GM23338 (cell line): ENCODE data around the gene TNS4. TPM values are rescaled to one million over a fixed set of nuclear protein-coding genes. Genes with fewer than 3 reads are reported as not detected.

Experiments used
- ATAC-seq: fragments of 200-7000 bp; cut with Tn5 transposase; 3 replicates; pipeline ENCODE4 v1.9.1; 2020
- DNase-seq: peaks from one replicate; pipeline ENCODE4 v3.0.0-alpha.2; 2015; ENCODE audit warnings: low spot score
- H2AFZ ChIP-seq: fragments of 200-600 bp; sonication (generic); 2 replicates; pipeline ENCODE4 v1.8.0; 2016; ENCODE audit warnings: antibody characterized with exemption, mild to moderate bottlenecking, moderate library complexity
- H3F3A ChIP-seq: fragments of 200-600 bp; sonication (generic); replicated peaks from 2 replicates; pipeline ENCODE4 v1.8.0; 2017; ENCODE audit warnings: antibody characterized with exemption, mixed run types, low read depth
- H3K27ac ChIP-seq: fragments of 200-600 bp; sonication (generic); 2 replicates; pipeline ENCODE4 v1.6.1; 2016; ENCODE audit warnings: low read depth
- H3K27me3 ChIP-seq: fragments of 200-600 bp; sonication (generic); 2 replicates; pipeline ENCODE4 v1.8.0; 2016; ENCODE audit warnings: mild to moderate bottlenecking, mixed run types, moderate library complexity; ENCODE audit not compliant: insufficient read depth
- H3K36me3 ChIP-seq: fragments of 200-600 bp; sonication (generic); 2 replicates; pipeline ENCODE4 v1.8.0; 2016; ENCODE audit warnings: mild to moderate bottlenecking; ENCODE audit not compliant: insufficient read depth
- H3K4me1 ChIP-seq: fragments of 200-600 bp; sonication (generic); 2 replicates; pipeline ENCODE4 v1.8.0; 2016; ENCODE audit warnings: mild to moderate bottlenecking, moderate library complexity; ENCODE audit not compliant: insufficient read depth
- H3K4me2 ChIP-seq: fragments of 200-600 bp; sonication (generic); 2 replicates; pipeline ENCODE4 v1.7.1; 2017; ENCODE audit warnings: mixed run types
- H3K4me3 ChIP-seq: fragments of 200-600 bp; sonication (generic); 2 replicates; pipeline ENCODE4 v1.6.1; 2016; ENCODE audit warnings: mixed run types
- H3K79me2 ChIP-seq: fragments of 200-600 bp; sonication (generic); replicated peaks from 2 replicates; pipeline ENCODE4 v1.8.0; 2017; ENCODE audit warnings: mild to moderate bottlenecking; ENCODE audit not compliant: insufficient read depth
- H3K9me2 ChIP-seq: fragments of 200-600 bp; sonication (generic); 2 replicates; pipeline ENCODE4 v1.8.0; 2017; ENCODE audit not compliant: insufficient read depth
- H4K20me1 ChIP-seq: fragments of 200-600 bp; sonication (generic); replicated peaks from 2 replicates; pipeline ENCODE4 v1.8.0; 2017; ENCODE audit warnings: mild to moderate bottlenecking; ENCODE audit not compliant: insufficient read depth
- H3K27ac Mint-ChIP-seq: 2 replicates; pipeline ENCODE4 v1.8.0; 2020; ENCODE audit warnings: inconsistent platforms, mild to moderate bottlenecking, moderate library complexity, mixed read lengths
- H3K27me3 Mint-ChIP-seq: 3 replicates; pipeline ENCODE4 v1.8.0; 2022; ENCODE audit warnings: low read depth, mild to moderate bottlenecking, moderate library complexity, mixed read lengths, inconsistent platforms; ENCODE audit not compliant: insufficient read depth, poor library complexity
- H3K36me3 Mint-ChIP-seq: 3 replicates; pipeline ENCODE4 v1.8.0; 2021; ENCODE audit warnings: low read depth, mild to moderate bottlenecking, inconsistent platforms, moderate library complexity, mixed read lengths
- H3K4me1 Mint-ChIP-seq: 3 replicates; pipeline ENCODE4 v1.8.0; 2020; ENCODE audit warnings: mild to moderate bottlenecking, inconsistent platforms, mixed read lengths
- H3K4me3 Mint-ChIP-seq: 3 replicates; pipeline ENCODE4 v1.8.0; 2021; ENCODE audit warnings: moderate library complexity, mild to moderate bottlenecking, inconsistent platforms, mixed read lengths
- H3K9me3 Mint-ChIP-seq: 3 replicates; pipeline ENCODE4 v1.8.0; 2020; ENCODE audit warnings: moderate library complexity, mild to moderate bottlenecking, inconsistent platforms, mixed read lengths
- ETS1 ChIP-seq: IDR thresholded peaks from 2 replicates; pipeline ENCODE4 v1.6.1; 2016; ENCODE audit warnings: antibody characterized with exemption
- EZH2 ChIP-seq: fragments of 200-600 bp; sonication (generic); IDR thresholded peaks from one replicate; pipeline ENCODE4 v1.8.0; 2017; ENCODE audit warnings: antibody characterized with exemption, mild to moderate bottlenecking, low read depth; ENCODE audit not compliant: unreplicated experiment
- POLR2AphosphoS5 ChIP-seq: IDR thresholded peaks from 2 replicates; pipeline ENCODE4 v1.6.1; 2016; ENCODE audit warnings: antibody characterized with exemption, low read depth
- ZNF114 ChIP-seq: fragments of 250-450 bp; sonication (Bioruptor Pico); IDR thresholded peaks from 2 replicates; pipeline ENCODE4 v1.5.0; 2020; ENCODE audit warnings: mild to moderate bottlenecking, moderate library complexity
- ZNF331 ChIP-seq: fragments of 250-450 bp; sonication (Bioruptor Pico); IDR thresholded peaks from 2 replicates; pipeline ENCODE4 v1.5.0; 2020; ENCODE audit warnings: low read depth, mild to moderate bottlenecking, moderate library complexity
- polyA plus RNA-seq: library from polyadenylated mRNA; unstranded; fragments of >200 nt; fragmentation: Nextera tagmentation; extraction: Ambion mirVana; gene quantifications from 2 replicates; pipeline ENCODE4 v1.2.1, GENCODE V29; 2016
- total RNA-seq: library from RNA; depleted of rRNA; stranded (reverse); fragments of >200 nt; shearing (Covaris generic); gene quantifications from 2 replicates; pipeline ENCODE4 v1.2.3, GENCODE V29; 2014
- TF ChIP-seq, protein P1 (sequence below): fragments of 250-450 bp; sonication (Bioruptor Pico); IDR thresholded peaks from 2 replicates; pipeline ENCODE4 v1.5.0; 2020; ENCODE audit warnings: mild to moderate bottlenecking, moderate library complexity
- TF ChIP-seq, protein P2 (sequence below), 2 experiments: fragments of 200-600 bp in 1 of 2; sonication (generic) in 1 of 2; conservative IDR thresholded peaks; 2 replicates each; pipeline versions ENCODE4 v1.5.1 to v1.6.1; 2016 to 2017; ENCODE audit warnings: antibody characterized with exemption in 2 of 2, low read depth in 2 of 2, mild to moderate bottlenecking in 2 of 2, moderate library complexity in 1 of 2

Gene TNS4
- total and polyA plus RNA-seq, 2 experiments from 2014 or later, result 0.31 to 4.9 TPM

DNA sequence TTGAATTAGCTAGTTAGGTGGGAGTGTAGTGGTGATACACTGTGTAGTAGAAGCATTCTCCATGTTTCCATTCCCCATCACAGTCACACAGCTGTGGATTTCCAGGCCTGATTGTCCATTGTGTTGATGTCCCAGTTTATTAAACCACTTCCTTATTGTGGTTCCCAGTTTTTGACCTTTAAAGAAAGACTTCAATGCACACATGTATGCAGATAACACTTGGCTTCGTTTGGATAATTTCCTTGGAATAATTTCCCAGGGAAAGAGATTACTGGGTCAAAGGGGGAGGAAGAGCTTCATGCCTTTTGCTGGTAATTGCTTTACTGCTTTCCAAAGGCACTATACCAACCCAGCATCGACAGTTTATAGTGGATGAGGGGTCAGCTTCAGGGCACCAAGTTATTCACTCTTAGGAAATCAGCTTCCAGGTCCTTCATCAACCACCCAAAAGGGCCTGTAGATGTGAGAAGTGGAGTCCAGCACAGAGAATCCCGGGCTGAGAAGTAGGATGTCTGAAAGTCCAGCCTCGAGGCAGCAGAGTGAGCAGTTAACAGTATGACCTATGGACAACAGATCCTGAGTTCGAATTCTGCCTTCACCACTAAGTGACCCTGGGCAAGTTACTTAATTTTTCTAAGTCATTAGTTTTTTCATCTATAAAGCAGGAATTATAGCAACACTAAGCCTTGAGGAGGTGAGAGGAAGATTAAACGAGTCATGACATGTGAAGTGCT lies 31.3 kb upstream of the TNS4 start:
- no peaks in the 10 kb centered on the region for H3K9me2 ChIP-seq
- no peaks in the 10 kb centered on the region for H4K20me1 ChIP-seq
- no peak overlapping the region for H3K4me2 ChIP-seq
- peaks cover 4% of the 10 kb centered on the region; the same call in 1 of the 2 replicates for H3K4me1 ChIP-seq
- H3K27ac ChIP-seq, result no peak overlapping the region
- no peak overlapping the region for H3K4me3 ChIP-seq
- Mint-ChIP-seq H3K9me3 (no peaks in the 10 kb centered on the region; the same call in 1 of the 3 replicates), H3K4me3 (no peak overlapping the region), H3K27ac (no peak overlapping the region), H3K27me3 (peaks cover 25% of the 10 kb centered on the region), H3K4me1 (peaks cover 24% of the 10 kb centered on the region), H3K36me3 (no peaks in the 10 kb centered on the region)
- DNase-seq (no peak), ATAC-seq (no peak)
- H3K27me3 ChIP-seq, result no peaks in the 10 kb centered on the region
- no peaks in the 10 kb centered on the region for H3K36me3 ChIP-seq
- H3K79me2 ChIP-seq, result no peaks in the 10 kb centered on the region
- TF ChIP-seq ZNF331 (CRISPR knock-in tag) (no peak), POLR2AphosphoS5 (no peak)
- no peak overlapping the region for H2AFZ ChIP-seq
- no peaks in the 10 kb centered on the region for H3F3A ChIP-seq

GRCh38 chr17:40531051-40531991 lies 29.9 kb upstream of the TNS4 start:
- Histone ChIP-seq H2AFZ (no peak overlapping the region), H3K79me2 (no peaks in the 10 kb centered on the region), H3K4me3 (no peak overlapping the region), H3K27ac (no peak overlapping the region), H3K4me1 (peaks cover 4% of the 10 kb centered on the region; the same call in 1 of the 2 replicates), H3F3A (no peaks in the 10 kb centered on the region), H3K9me2 (no peaks in the 10 kb centered on the region), H3K27me3 (no peaks in the 10 kb centered on the region), H4K20me1 (no peaks in the 10 kb centered on the region), H3K4me2 (no peak overlapping the region), H3K36me3 (no peaks in the 10 kb centered on the region)
- ATAC-seq (no peak), DNase-seq (no peak)
- H3K36me3 Mint-ChIP-seq, result no peaks in the 10 kb centered on the region
- H3K27me3 Mint-ChIP-seq, result peaks cover 22% of the 10 kb centered on the region
- H3K4me1 Mint-ChIP-seq, result peaks cover 24% of the 10 kb centered on the region
- no peak overlapping the region for H3K4me3 Mint-ChIP-seq
- no peaks in the 10 kb centered on the region; the same call in 1 of the 3 replicates for H3K9me3 Mint-ChIP-seq
- H3K27ac Mint-ChIP-seq, result no peak overlapping the region
- no peak for TF ChIP-seq EZH2
- no peak for TF ChIP-seq POLR2AphosphoS5
- TF ChIP-seq ETS1, result no peak
- TF ChIP-seq, protein P1, sequence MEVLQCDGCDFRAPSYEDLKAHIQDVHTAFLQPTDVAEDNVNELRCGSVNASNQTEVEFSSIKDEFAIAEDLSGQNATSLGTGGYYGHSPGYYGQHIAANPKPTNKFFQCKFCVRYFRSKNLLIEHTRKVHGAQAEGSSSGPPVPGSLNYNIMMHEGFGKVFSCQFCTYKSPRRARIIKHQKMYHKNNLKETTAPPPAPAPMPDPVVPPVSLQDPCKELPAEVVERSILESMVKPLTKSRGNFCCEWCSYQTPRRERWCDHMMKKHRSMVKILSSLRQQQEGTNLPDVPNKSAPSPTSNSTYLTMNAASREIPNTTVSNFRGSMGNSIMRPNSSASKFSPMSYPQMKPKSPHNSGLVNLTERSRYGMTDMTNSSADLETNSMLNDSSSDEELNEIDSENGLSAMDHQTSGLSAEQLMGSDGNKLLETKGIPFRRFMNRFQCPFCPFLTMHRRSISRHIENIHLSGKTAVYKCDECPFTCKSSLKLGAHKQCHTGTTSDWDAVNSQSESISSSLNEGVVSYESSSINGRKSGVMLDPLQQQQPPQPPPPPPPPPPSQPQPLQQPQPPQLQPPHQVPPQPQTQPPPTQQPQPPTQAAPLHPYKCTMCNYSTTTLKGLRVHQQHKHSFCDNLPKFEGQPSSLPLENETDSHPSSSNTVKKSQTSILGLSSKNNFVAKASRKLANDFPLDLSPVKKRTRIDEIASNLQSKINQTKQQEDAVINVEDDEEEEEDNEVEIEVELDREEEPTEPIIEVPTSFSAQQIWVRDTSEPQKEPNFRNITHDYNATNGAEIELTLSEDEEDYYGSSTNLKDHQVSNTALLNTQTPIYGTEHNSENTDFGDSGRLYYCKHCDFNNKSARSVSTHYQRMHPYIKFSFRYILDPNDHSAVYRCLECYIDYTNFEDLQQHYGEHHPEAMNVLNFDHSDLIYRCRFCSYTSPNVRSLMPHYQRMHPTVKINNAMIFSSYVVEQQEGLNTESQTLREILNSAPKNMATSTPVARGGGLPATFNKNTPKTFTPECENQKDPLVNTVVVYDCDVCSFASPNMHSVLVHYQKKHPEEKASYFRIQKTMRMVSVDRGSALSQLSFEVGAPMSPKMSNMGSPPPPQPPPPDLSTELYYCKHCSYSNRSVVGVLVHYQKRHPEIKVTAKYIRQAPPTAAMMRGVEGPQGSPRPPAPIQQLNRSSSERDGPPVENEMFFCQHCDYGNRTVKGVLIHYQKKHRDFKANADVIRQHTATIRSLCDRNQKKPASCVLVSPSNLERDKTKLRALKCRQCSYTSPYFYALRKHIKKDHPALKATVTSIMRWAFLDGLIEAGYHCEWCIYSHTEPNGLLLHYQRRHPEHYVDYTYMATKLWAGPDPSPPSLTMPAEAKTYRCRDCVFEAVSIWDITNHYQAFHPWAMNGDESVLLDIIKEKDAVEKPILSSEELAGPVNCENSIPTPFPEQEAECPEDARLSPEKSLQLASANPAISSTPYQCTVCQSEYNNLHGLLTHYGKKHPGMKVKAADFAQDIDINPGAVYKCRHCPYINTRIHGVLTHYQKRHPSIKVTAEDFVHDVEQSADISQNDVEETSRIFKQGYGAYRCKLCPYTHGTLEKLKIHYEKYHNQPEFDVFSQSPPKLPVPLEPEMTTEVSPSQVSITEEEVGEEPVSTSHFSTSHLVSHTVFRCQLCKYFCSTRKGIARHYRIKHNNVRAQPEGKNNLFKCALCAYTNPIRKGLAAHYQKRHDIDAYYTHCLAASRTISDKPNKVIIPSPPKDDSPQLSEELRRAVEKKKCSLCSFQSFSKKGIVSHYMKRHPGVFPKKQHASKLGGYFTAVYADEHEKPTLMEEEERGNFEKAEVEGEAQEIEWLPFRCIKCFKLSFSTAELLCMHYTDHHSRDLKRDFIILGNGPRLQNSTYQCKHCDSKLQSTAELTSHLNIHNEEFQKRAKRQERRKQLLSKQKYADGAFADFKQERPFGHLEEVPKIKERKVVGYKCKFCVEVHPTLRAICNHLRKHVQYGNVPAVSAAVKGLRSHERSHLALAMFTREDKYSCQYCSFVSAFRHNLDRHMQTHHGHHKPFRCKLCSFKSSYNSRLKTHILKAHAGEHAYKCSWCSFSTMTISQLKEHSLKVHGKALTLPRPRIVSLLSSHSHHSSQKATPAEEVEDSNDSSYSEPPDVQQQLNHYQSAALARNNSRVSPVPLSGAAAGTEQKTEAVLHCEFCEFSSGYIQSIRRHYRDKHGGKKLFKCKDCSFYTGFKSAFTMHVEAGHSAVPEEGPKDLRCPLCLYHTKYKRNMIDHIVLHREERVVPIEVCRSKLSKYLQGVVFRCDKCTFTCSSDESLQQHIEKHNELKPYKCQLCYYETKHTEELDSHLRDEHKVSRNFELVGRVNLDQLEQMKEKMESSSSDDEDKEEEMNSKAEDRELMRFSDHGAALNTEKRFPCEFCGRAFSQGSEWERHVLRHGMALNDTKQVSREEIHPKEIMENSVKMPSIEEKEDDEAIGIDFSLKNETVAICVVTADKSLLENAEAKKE (CRISPR knock-in tag), result no peak
- no peak for TF ChIP-seq ZNF331 (CRISPR knock-in tag)
- TF ChIP-seq ZNF114 (CRISPR knock-in tag), result no peak
- TF ChIP-seq, protein P2, sequence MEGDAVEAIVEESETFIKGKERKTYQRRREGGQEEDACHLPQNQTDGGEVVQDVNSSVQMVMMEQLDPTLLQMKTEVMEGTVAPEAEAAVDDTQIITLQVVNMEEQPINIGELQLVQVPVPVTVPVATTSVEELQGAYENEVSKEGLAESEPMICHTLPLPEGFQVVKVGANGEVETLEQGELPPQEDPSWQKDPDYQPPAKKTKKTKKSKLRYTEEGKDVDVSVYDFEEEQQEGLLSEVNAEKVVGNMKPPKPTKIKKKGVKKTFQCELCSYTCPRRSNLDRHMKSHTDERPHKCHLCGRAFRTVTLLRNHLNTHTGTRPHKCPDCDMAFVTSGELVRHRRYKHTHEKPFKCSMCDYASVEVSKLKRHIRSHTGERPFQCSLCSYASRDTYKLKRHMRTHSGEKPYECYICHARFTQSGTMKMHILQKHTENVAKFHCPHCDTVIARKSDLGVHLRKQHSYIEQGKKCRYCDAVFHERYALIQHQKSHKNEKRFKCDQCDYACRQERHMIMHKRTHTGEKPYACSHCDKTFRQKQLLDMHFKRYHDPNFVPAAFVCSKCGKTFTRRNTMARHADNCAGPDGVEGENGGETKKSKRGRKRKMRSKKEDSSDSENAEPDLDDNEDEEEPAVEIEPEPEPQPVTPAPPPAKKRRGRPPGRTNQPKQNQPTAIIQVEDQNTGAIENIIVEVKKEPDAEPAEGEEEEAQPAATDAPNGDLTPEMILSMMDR (conservative IDR thresholded peaks at IDR 0.05; ENCODE audit: low read depth in 2 of 2), result no peak
